ENCODE results near the gene ITPR1.

ITPR1 gene

GRCh38 chr3:4462369-4463040, 30.6 kb upstream of the ITPR1 start:
- no peak for TF ChIP-seq POU6F1 (CRISPR knock-in tag; IDR thresholded peaks at IDR 0.05; ENCODE audit: borderline replicate concordance, low read depth)
- TF ChIP-seq ZNF70 (CRISPR knock-in tag; IDR thresholded peaks at IDR 0.05), result no peak
- TF ChIP-seq ZFP30 (CRISPR knock-in tag; IDR thresholded peaks at IDR 0.05), result no peak
- TF ChIP-seq CREB5 (CRISPR knock-in tag; IDR thresholded peaks at IDR 0.05; ENCODE audit: low read depth), result no peak
- TF ChIP-seq ZC3H10 (CRISPR knock-in tag; IDR thresholded peaks at IDR 0.05), result no peak
- TF ChIP-seq TOX (CRISPR knock-in tag; IDR thresholded peaks at IDR 0.05; ENCODE audit: borderline replicate concordance), result no peak
- no peak for TF ChIP-seq PATZ1 (CRISPR knock-in tag; IDR thresholded peaks at IDR 0.05; ENCODE audit: borderline replicate concordance)
- TF ChIP-seq ARNTL (CRISPR knock-in tag; IDR thresholded peaks at IDR 0.05; ENCODE audit: borderline replicate concordance, low read depth), result no peak
- TF ChIP-seq, protein P1, sequence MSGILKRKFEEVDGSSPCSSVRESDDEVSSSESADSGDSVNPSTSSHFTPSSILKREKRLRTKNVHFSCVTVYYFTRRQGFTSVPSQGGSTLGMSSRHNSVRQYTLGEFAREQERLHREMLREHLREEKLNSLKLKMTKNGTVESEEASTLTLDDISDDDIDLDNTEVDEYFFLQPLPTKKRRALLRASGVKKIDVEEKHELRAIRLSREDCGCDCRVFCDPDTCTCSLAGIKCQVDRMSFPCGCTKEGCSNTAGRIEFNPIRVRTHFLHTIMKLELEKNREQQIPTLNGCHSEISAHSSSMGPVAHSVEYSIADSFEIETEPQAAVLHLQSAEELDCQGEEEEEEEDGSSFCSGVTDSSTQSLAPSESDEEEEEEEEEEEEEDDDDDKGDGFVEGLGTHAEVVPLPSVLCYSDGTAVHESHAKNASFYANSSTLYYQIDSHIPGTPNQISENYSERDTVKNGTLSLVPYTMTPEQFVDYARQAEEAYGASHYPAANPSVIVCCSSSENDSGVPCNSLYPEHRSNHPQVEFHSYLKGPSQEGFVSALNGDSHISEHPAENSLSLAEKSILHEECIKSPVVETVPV (CRISPR knock-in tag; IDR thresholded peaks at IDR 0.05), result no peak
- no peak for ATAC-seq

- TF ChIP-seq PPARA (CRISPR knock-in tag; IDR thresholded peaks at IDR 0.05; ENCODE audit: borderline replicate concordance), result no peak
- no peak for TF ChIP-seq ZNF565 (CRISPR knock-in tag; conservative IDR thresholded peaks at IDR 0.05; ENCODE audit: low read depth)
- no peak for TF ChIP-seq SNAI2 (CRISPR knock-in tag; IDR thresholded peaks at IDR 0.05)
Measured at GRCh38 chr3:4464576-4464975, 28.6 kb upstream of the ITPR1 start.

GRCh38 chr3:4466741-4467521, 26.2 kb upstream of the ITPR1 start, which contains the start of gene SUMF1:
TSS of gene SUMF1 (minus strand) at chr3:4467269. CDS start at chr3:4467245, 24 bp downstream.
- ATAC-seq, result peak; percentile 99
- TF ChIP-seq, protein P1 (CRISPR knock-in tag; IDR thresholded peaks at IDR 0.05), result no peak
- TF ChIP-seq BACH2 (CRISPR knock-in tag; IDR thresholded peaks at IDR 0.05; ENCODE audit: borderline replicate concordance), result no peak
- TF ChIP-seq TCF4 (CRISPR knock-in tag; IDR thresholded peaks at IDR 0.05; ENCODE audit: borderline replicate concordance), result no peak
- TF ChIP-seq PATZ1 (CRISPR knock-in tag; IDR thresholded peaks at IDR 0.05; ENCODE audit: borderline replicate concordance), result no peak
- no peak for TF ChIP-seq CSDC2 (CRISPR knock-in tag; IDR thresholded peaks at IDR 0.05)
- TF ChIP-seq ZC3H10 (CRISPR knock-in tag; IDR thresholded peaks at IDR 0.05), result no peak
- 0 out of 2 replicates have a peak, but pooled peaks have one; percentile 64 for TF ChIP-seq ARNTL (CRISPR knock-in tag; IDR thresholded peaks at IDR 0.05; ENCODE audit: borderline replicate concordance, low read depth)
- no peak for TF ChIP-seq CREB5 (CRISPR knock-in tag; IDR thresholded peaks at IDR 0.05; ENCODE audit: low read depth)
- no peak for TF ChIP-seq ZNF8 (CRISPR knock-in tag; IDR thresholded peaks at IDR 0.05)
- TF ChIP-seq ZFP30 (CRISPR knock-in tag; IDR thresholded peaks at IDR 0.05), result no peak
- no peak for TF ChIP-seq ZNF70 (CRISPR knock-in tag; IDR thresholded peaks at IDR 0.05)
- no peak for TF ChIP-seq ESRRG (CRISPR knock-in tag; IDR thresholded peaks at IDR 0.05)
- TF ChIP-seq ISL1 (CRISPR knock-in tag; IDR thresholded peaks at IDR 0.05), result no peak
- TF ChIP-seq SNAI2 (CRISPR knock-in tag; IDR thresholded peaks at IDR 0.05), result 0 out of 2 replicates have a peak, but pooled peaks have one; percentile 32
- no peak for TF ChIP-seq ZNF565 (CRISPR knock-in tag; conservative IDR thresholded peaks at IDR 0.05; ENCODE audit: low read depth)
- TF ChIP-seq PPARA (CRISPR knock-in tag; IDR thresholded peaks at IDR 0.05; ENCODE audit: borderline replicate concordance), result no peak
- no peak for TF ChIP-seq RARB (CRISPR knock-in tag; IDR thresholded peaks at IDR 0.05)
- TF ChIP-seq GLIS3 (CRISPR knock-in tag; IDR thresholded peaks at IDR 0.05), result no peak
- peak; percentile 50; the same call in 1 of the 2 replicates for TF ChIP-seq ZFP3 (CRISPR knock-in tag; IDR thresholded peaks at IDR 0.05)
- TF ChIP-seq POU6F1 (CRISPR knock-in tag; IDR thresholded peaks at IDR 0.05; ENCODE audit: borderline replicate concordance, low read depth), result no peak
- TF ChIP-seq TOX (CRISPR knock-in tag; IDR thresholded peaks at IDR 0.05; ENCODE audit: borderline replicate concordance), result no peak

More at GRCh38 chr3:4464576-4464975, 28.6 kb upstream of the ITPR1 start:
- no peak for ATAC-seq

All from SK-N-SH treated with all-trans-retinoic acid at 6 μM for 48 hours (cell line).